OCI-LY7 (cell line): Measurements from ENCODE around the gene CLCNKB. TPM values are rescaled to one million over a fixed set of nuclear protein-coding genes. Genes with fewer than 3 reads are reported as not detected.
"Not testable (repeated sequence)": the region's sequence is repeated elsewhere in the genome, so short reads cannot be mapped to it uniquely, and the experiment has no call there.

ENCODE experiments used
- BruUV-seq: library from RNA; stranded (reverse); fragments of 400-500 nt; replicated peaks from 2 replicates; lab custom pipeline; 2021; lab: Mats Ljungman, UMichigan
- CTCF ChIA-PET: fragments of 300-600 bp; sonication (Branson Sonifier 250); formaldehyde crosslinking; loops from one replicate; lab custom pipeline; 2022; ENCODE audit warnings: antibody characterized with exemption; ENCODE audit not compliant: unreplicated experiment; lab: Charles Lee
- POLR2A ChIA-PET: fragments of 300-600 bp; sonication (Branson Sonifier 250); formaldehyde crosslinking; loops from one replicate; lab custom pipeline; 2022; ENCODE audit warnings: antibody characterized with exemption; lab: Charles Lee
- DNase-seq: peaks from one replicate; pipeline ENCODE4 v3.0.0-alpha.2; 2015; ENCODE audit warnings: low spot score
- H2AFZ ChIP-seq: fragments of 200-600 bp; sonication (generic), shearing (Covaris generic); 2 replicates; pipeline ENCODE4 v1.6.1; 2014; ENCODE audit warnings: mild to moderate bottlenecking, antibody characterized with exemption, low read length, moderate library complexity
- H3K27ac ChIP-seq: fragments of 200-600 bp; sonication (generic); 2 replicates; pipeline ENCODE4 v1.5.1; 2014; ENCODE audit warnings: mixed run types, low read depth, mild to moderate bottlenecking, moderate library complexity, low read length, inconsistent platforms; ENCODE audit not compliant: poor library complexity, severe bottlenecking
- H3K36me3 ChIP-seq: fragments of 200-600 bp; sonication (generic); 2 replicates; pipeline ENCODE4 v1.6.1; 2014; ENCODE audit warnings: mild to moderate bottlenecking, antibody characterized with exemption, low read length, moderate library complexity, mixed read lengths; ENCODE audit not compliant: insufficient read depth
- H3K4me1 ChIP-seq: fragments of 200-600 bp; sonication (generic); 2 replicates; pipeline ENCODE4 v1.5.1; 2014; ENCODE audit warnings: mild to moderate bottlenecking, low read length; ENCODE audit not compliant: insufficient read depth, poor library complexity, severe bottlenecking
- H3K4me2 ChIP-seq: fragments of 200-600 bp; sonication (generic); 2 replicates; pipeline ENCODE4 v1.6.1; 2014; ENCODE audit warnings: mild to moderate bottlenecking, low read length
- H3K4me3 ChIP-seq: fragments of 200-600 bp; sonication (generic); 2 replicates; pipeline ENCODE4 v1.5.1; 2014; ENCODE audit warnings: mild to moderate bottlenecking, low read depth, low read length; ENCODE audit not compliant: poor library complexity, severe bottlenecking
- H3K79me2 ChIP-seq: fragments of 200-600 bp; sonication (generic); 2 replicates; pipeline ENCODE4 v1.6.1; 2016; ENCODE audit warnings: low read depth, mild to moderate bottlenecking, low read length, moderate library complexity, mixed read lengths; ENCODE audit not compliant: insufficient read depth
- H3K9me2 ChIP-seq: fragments of 200-600 bp; sonication (generic); 2 replicates; pipeline ENCODE4 v1.6.1; 2016; ENCODE audit warnings: mild to moderate bottlenecking, low read length, mixed read lengths; ENCODE audit not compliant: insufficient read depth
- H3K9me3 ChIP-seq: fragments of 200-600 bp; sonication (generic); 2 replicates; pipeline ENCODE4 v1.6.1; 2014; ENCODE audit warnings: mild to moderate bottlenecking, mixed run types, low read length, mixed read lengths
- H4K20me1 ChIP-seq: fragments of 200-600 bp; sonication (generic); 2 replicates; pipeline ENCODE4 v1.6.1; 2014; ENCODE audit warnings: mild to moderate bottlenecking, antibody characterized with exemption, low read length, moderate library complexity, mixed read lengths; ENCODE audit not compliant: insufficient read depth
- EZH2phosphoT487 ChIP-seq: fragments of 200-600 bp; sonication (generic); IDR thresholded peaks from 2 replicates; pipeline ENCODE4 v1.6.1; 2018; ENCODE audit warnings: low read depth, borderline replicate concordance, mild to moderate bottlenecking, mixed run types, antibody characterized with exemption, low read length, moderate library complexity, mixed read lengths
- intact Hi-C: fragments of 100-400 bp; cut with micrococcal nuclease; formaldehyde crosslinking; loops from one replicate; pipeline ENCODE4 v1.10.0; 2022; ENCODE audit not compliant: unreplicated experiment
- total RNA-seq, 2 experiments: library from RNA; depleted of rRNA in 1 of 2; stranded (reverse); fragments of >200 nt in 1 of 2; shearing (Covaris generic) in 1 of 2; gene quantifications; 2 replicates each; pipeline ENCODE4 v1.2.3, GENCODE V29; 2014 to 2022
- TF ChIP-seq, protein P1 (sequence below): fragments of 200-600 bp; sonication (generic); conservative IDR thresholded peaks from 2 replicates; pipeline ENCODE4 v1.5.1; 2014; ENCODE audit warnings: mild to moderate bottlenecking, antibody characterized with exemption, low read length, moderate library complexity, mixed read lengths

CLCNKB gene
- total RNA-seq, 2 experiments from 2014 or later, result not detected

GRCh38 chr1:16036461-16036860, 7.1 kb upstream of the CLCNKB start:
- POLR2A ChIA-PET, H3K9me2 ChIP-seq, H3K4me2 ChIP-seq, intact Hi-C loops, H3K4me1 ChIP-seq, DNase-seq, CTCF ChIA-PET, H3K4me3 ChIP-seq, H3K9me3 ChIP-seq, H4K20me1 ChIP-seq, H3K27ac ChIP-seq, H3K36me3 ChIP-seq, BruUV-seq, H3K79me2 ChIP-seq, H2AFZ ChIP-seq: not testable (repeated sequence)

- no TSS peak for BruUV-seq
- H3K9me2 ChIP-seq, result no peaks in the 10 kb centered on the region
- ChIA-PET POLR2A (no interaction called here), CTCF (no interaction called here)
- no peaks in the 10 kb centered on the region for H3K36me3 ChIP-seq
- H3K79me2 ChIP-seq, result no peaks in the 10 kb centered on the region
- H3K4me3 ChIP-seq, result no peak overlapping the region
- intact Hi-C loops, result no loop called here
- no peak overlapping the region for H3K4me2 ChIP-seq
- no peaks in the 10 kb centered on the region for H4K20me1 ChIP-seq
- no peaks in the 10 kb centered on the region for H3K9me3 ChIP-seq
- H2AFZ ChIP-seq, result no peak overlapping the region
- no peaks in the 10 kb centered on the region for H3K4me1 ChIP-seq
- TF ChIP-seq, protein P1, sequence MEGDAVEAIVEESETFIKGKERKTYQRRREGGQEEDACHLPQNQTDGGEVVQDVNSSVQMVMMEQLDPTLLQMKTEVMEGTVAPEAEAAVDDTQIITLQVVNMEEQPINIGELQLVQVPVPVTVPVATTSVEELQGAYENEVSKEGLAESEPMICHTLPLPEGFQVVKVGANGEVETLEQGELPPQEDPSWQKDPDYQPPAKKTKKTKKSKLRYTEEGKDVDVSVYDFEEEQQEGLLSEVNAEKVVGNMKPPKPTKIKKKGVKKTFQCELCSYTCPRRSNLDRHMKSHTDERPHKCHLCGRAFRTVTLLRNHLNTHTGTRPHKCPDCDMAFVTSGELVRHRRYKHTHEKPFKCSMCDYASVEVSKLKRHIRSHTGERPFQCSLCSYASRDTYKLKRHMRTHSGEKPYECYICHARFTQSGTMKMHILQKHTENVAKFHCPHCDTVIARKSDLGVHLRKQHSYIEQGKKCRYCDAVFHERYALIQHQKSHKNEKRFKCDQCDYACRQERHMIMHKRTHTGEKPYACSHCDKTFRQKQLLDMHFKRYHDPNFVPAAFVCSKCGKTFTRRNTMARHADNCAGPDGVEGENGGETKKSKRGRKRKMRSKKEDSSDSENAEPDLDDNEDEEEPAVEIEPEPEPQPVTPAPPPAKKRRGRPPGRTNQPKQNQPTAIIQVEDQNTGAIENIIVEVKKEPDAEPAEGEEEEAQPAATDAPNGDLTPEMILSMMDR, result no peak
- no peak for TF ChIP-seq EZH2phosphoT487
- DNase-seq, result no peak
- no peak overlapping the region for H3K27ac ChIP-seq
These were observed 5.0 kb upstream of the CLCNKB start for GRCh38 chr1:16038620-16038912.

DNA sequence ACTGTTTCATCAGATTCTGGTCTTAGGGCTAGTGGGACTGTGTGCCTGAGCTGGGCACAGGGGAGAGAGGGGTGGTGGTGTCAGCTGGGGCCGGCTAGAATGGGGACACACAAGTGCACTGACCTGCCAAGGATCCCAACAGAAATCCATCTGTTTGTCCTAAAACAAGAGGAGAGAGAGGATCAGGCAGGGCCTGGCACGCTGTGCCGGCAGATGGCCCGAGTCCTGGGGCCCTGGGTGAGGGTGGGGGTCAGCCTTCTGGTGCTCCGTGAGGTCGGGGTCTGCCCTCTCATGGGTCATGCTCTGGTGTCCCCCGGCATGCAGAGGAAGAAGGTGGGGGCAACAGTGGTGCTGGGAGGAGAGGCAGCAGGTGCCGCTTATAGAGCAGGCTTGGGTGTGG, 3.7 kb upstream of the CLCNKB start:
- DNase-seq, H3K79me2 ChIP-seq, H2AFZ ChIP-seq, H3K9me3 ChIP-seq, POLR2A ChIA-PET, H3K4me3 ChIP-seq, H3K4me1 ChIP-seq, H3K4me2 ChIP-seq, H4K20me1 ChIP-seq, H3K27ac ChIP-seq, H3K36me3 ChIP-seq, H3K9me2 ChIP-seq, intact Hi-C loops, BruUV-seq: not testable (repeated sequence)
- CTCF ChIA-PET, result interaction anchor here (0.5 kb wide), 1 partner anchor 43 kb away, joined by 3 read pairs; no protein-coding TSS in a partner anchor

DNA sequence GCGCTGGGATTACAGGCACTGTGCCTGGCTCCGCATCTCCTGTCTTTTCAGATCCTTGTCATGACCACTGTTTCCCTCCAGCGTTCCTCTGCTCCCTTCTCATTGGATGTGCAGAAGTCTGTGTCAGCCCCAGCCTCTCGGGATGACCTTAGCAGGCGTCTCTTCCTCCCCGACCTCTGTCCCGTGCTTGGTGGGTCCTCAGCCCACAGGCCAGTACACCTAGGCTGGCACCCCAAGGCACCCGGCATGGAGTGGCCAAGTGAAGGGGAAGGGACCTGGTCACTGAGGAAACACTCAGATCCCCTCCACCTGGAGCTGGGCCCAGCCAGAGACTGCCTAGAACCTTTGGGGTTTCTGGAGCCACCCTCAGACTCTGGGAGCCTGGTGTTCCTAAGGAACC, 2.4 kb upstream of the CLCNKB start:
- CTCF ChIA-PET, result no interaction called here
- no peak for DNase-seq
- Histone ChIP-seq H3K4me1 (no peaks in the 10 kb centered on the region), H4K20me1 (no peaks in the 10 kb centered on the region), H3K9me2 (no peaks in the 10 kb centered on the region), H2AFZ (no peak overlapping the region), H3K36me3 (no peaks in the 10 kb centered on the region), H3K9me3 (no peaks in the 10 kb centered on the region), H3K4me3 (no peak overlapping the region), H3K4me2 (no peak overlapping the region), H3K27ac (no peak overlapping the region), H3K79me2 (no peaks in the 10 kb centered on the region)
- TF ChIP-seq, protein P1, result no peak
- TF ChIP-seq EZH2phosphoT487, result no peak
- intact Hi-C loops, result no loop called here
- BruUV-seq, result no TSS peak
- POLR2A ChIA-PET, result interaction anchor here (0.5 to 0.7 kb wide), 2 partner anchors 209 to 223 kb away, joined by 3 to 5 read pairs; no protein-coding TSS in a partner anchor
